Heart left ventricle (tissue), 16 donors: ENCODE results near the gene ZBTB7B. TPM values are rescaled to one million over a fixed set of nuclear protein-coding genes. Genes with fewer than 3 reads are reported as not detected.

Experiments
- ATAC-seq, 4 donors: fragments of 200-7000 bp; cut with Tn5 transposase; one replicate each; pipeline ENCODE4 v1.9.1; 2020 to 2022; ENCODE audit warnings: moderate library complexity in 4 of 4, mild to moderate bottlenecking in 3 of 4, moderate number of reproducible peaks in 1 of 4
- DNase-seq, 5 donors: peaks; one replicate each; pipeline ENCODE4 v3.0.0-alpha.2; 2020
- H3K27ac ChIP-seq, 12 donors: fragments of 200-600 bp; sonication (generic) in 4 of 12; one replicate each; pipeline versions ENCODE4 v1.5.0 to v1.8.0; 2016 to 2022; ENCODE audit warnings: mild to moderate bottlenecking in 2 of 12
- H3K27me3 ChIP-seq, 9 donors: fragments of 200-600 bp; sonication (generic) in 2 of 9; one replicate each; pipeline versions ENCODE4 v1.5.1 to v1.8.0; 2016 to 2022; ENCODE audit warnings: mild to moderate bottlenecking in 3 of 9
- H3K36me3 ChIP-seq, 9 donors: fragments of 200-600 bp; sonication (generic) in 2 of 9; one replicate each; pipeline versions ENCODE4 v1.5.0 to v1.8.0; 2018 to 2022; ENCODE audit warnings: mild to moderate bottlenecking in 2 of 9
- H3K4me1 ChIP-seq, 12 donors: fragments of 200-600 bp; sonication (generic) in 4 of 12; one replicate each; pipeline versions ENCODE4 v1.5.0 to v1.8.0; 2016 to 2022; ENCODE audit warnings: mild to moderate bottlenecking in 3 of 12
- H3K4me3 ChIP-seq, 12 donors: fragments of 200-600 bp; sonication (generic) in 4 of 12; one replicate each; pipeline versions ENCODE4 v1.5.0 to v1.8.0; 2017 to 2022; ENCODE audit warnings: mild to moderate bottlenecking in 9 of 12, moderate library complexity in 4 of 12
- H3K9me3 ChIP-seq, 12 donors: fragments of 200-600 bp; sonication (generic) in 4 of 12; one replicate each; pipeline versions ENCODE4 v1.5.0 to v1.8.0; 2016 to 2022; ENCODE audit warnings: mild to moderate bottlenecking in 1 of 12
- CTCF ChIP-seq, 12 donors: fragments of 200-600 bp; sonication (generic) in 4 of 12; IDR thresholded peaks; one replicate each; pipeline versions ENCODE4 v1.5.0 to v1.8.0; 2018 to 2022; ENCODE audit warnings: antibody characterized with exemption in 12 of 12, mild to moderate bottlenecking in 5 of 12
- POLR2A ChIP-seq, 2 donors: fragments of 450-650 bp; IDR thresholded peaks; one replicate each; pipeline ENCODE4 v1.6.1; 2017; ENCODE audit warnings: antibody characterized with exemption in 2 of 2, mild to moderate bottlenecking in 2 of 2, moderate library complexity in 2 of 2
- WGBS, 4 donors: extraction: QIAGEN DNeasy Blood & Tissue Kit in 2 of 4; methylation state at CpG; one replicate each; pipeline versions ENCODE4 v1.1.5 to v1.1.7; 2013 to 2018; 5-methylcytosine and 5-hydroxymethylcytosine counted together
- intact Hi-C, 10 donors: fragments of 100-400 bp; cut with DNase I; formaldehyde crosslinking; loops; one replicate each; pipeline versions ENCODE4 v1.11.1 to v1.14.2; 2022
- polyA plus RNA-seq, 2 donors: library from polyadenylated mRNA; stranded (reverse); fragments of 200-250 nt; gene quantifications; one replicate each; pipeline ENCODE4 v1.2.3, GENCODE V29; 2013
- total RNA-seq, 9 donors: library from RNA; depleted of rRNA in 2 of 9; stranded (reverse); fragments of >200 nt in 2 of 9; fragmentation: NEBNext Ultra II Directional in 3 of 9; extraction: Animal tissue kit (Norgen Biotek cat#: 25700) in 3 of 9; gene quantifications; one replicate each; pipeline versions ENCODE4 v1.1.0 to v1.2.4, GENCODE V29; 2016 to 2023
- donor health status: ischemic (EF 13 %, LVEDD 7.1; RV severe dilation, severe dysfunction).
- donor health status: healthy with polysubstance abuse.
- donor health status: DM: no; HTN: yes; CAD: no.
- donor health status: DM: no; HTN: no; CAD: no.
- donor health status: ischemic (EF 25% LVEDD 6.9; RV normal size, moderate dysfunction).
- donor health status: ischemic (EF 25% LVEDD 5.7; RV mildly dilated, moderate dysfunction).
- donor health status: healthy.
- donor health status: DM: yes; HTN: yes; CAD: no.
- donor health status: ischemic (EF 35%, LVEDD 5.7; RV mildly dilated, moderate dysfunction).
- donor health status: nonischemic (EF 11% LVEDD 7.7; RV severe dilation, severe dysfunction).
- donor health status: DM: yes; HTN: yes; CAD: no.
- donor health status: PGD.
- donor health status: ischemic (EF 29% LVEDD 5.4; RV normal size, mild dysfunction).
- donor health status: nonischemic (EF 23%, LVEDD 6.1; RV moderate dilation, normal function).

Gene ZBTB7B
- total and polyA plus RNA-seq, 11 donors: 29.5 to 103 (median 46.6) TPM

GRCh38 chr1:155053531-155054105 is 51.0 kb downstream of the ZBTB7B start:
- Histone ChIP-seq H3K27ac (peak overlapping the region; percentile 0 to 98 (median 68)), H3K27me3 (no peaks in the 10 kb centered on the region), H3K9me3 (no peaks in the 10 kb centered on the region), H3K4me3 (peak overlapping the region in 8 of 12 donors; percentile 15 to 97 (median 84)), H3K4me1 (peaks cover 0 to 48% (median 23%) of the 10 kb centered on the region in 12 donors), H3K36me3 (peaks cover 0 to 54% (median 51%) of the 10 kb centered on the region in 9 donors)
- WGBS, 4 donors: 65 to 78% (median 76%) methylated on average over 7 of the region's 7 CpGs
- no peak for DNase-seq
- no peak for ATAC-seq
- intact Hi-C loops: loop anchor here in 6 of 10 donors (5.0 to 10.0 kb wide), 5 partner anchors 36 to 99 kb away; partner anchors contain the start of genes ZBTB7B (in 4 of the 6), CKS1B (in 1 of the 6), PBXIP1 (in 1 of the 6) and PYGO2 (in 1 of the 6)
- TF ChIP-seq POLR2A (IDR thresholded peaks at IDR 0.05) (no peak), CTCF (IDR thresholded peaks at IDR 0.05) (no peak)

GRCh38 chr1:155057104-155057503 is 54.5 kb downstream of the ZBTB7B start:
- Histone ChIP-seq H3K36me3 (peaks cover 0 to 87% (median 74%) of the 10 kb centered on the region in 9 donors), H3K9me3 (no peaks in the 10 kb centered on the region), H3K27ac (no peak overlapping the region), H3K4me3 (no peak overlapping the region), H3K27me3 (no peaks in the 10 kb centered on the region), H3K4me1 (peaks cover 0 to 42% (median 21%) of the 10 kb centered on the region in 12 donors)
- ATAC-seq (no peak), DNase-seq (no peak)
- WGBS, 4 donors: 94 to 100% (median 98%) methylated on average over 1 to 8 of the region's 8 CpGs
- intact Hi-C loops: loop anchor here in 2 of 10 donors (5.0 to 10.0 kb wide), 2 partner anchors 90 to 102 kb away; partner anchors contain the start of gene PBXIP1 (in 1 of the 2)
- TF ChIP-seq POLR2A (IDR thresholded peaks at IDR 0.05) (no peak), CTCF (IDR thresholded peaks at IDR 0.05) (no peak)

GRCh38 chr1:155057788-155058211 is 55.2 kb downstream of the ZBTB7B start:
- Histone ChIP-seq H3K27ac (no peak overlapping the region), H3K4me1 (peaks cover 0 to 43% (median 27%) of the 10 kb centered on the region in 12 donors), H3K9me3 (no peaks in the 10 kb centered on the region), H3K36me3 (peaks cover 0 to 89% (median 76%) of the 10 kb centered on the region in 9 donors), H3K4me3 (no peak overlapping the region), H3K27me3 (no peaks in the 10 kb centered on the region)
- TF ChIP-seq CTCF (IDR thresholded peaks at IDR 0.05): no peak
- TF ChIP-seq POLR2A (IDR thresholded peaks at IDR 0.05): no peak
- 94 to 97% (median 96%) methylated on average over 10 to 13 of the region's 13 CpGs for WGBS, 4 donors
- ATAC-seq: no peak
- intact Hi-C loops: loop anchor here in 2 of 10 donors (5.0 to 10.0 kb wide), 2 partner anchors 90 to 103 kb away; partner anchors contain the start of gene PBXIP1 (in 1 of the 2)
- no peak for DNase-seq

- TF ChIP-seq CTCF (IDR thresholded peaks at IDR 0.05): no peak
- TF ChIP-seq POLR2A (IDR thresholded peaks at IDR 0.05): no peak
Measured at GRCh38 chr1:155060736-155061135, 58.1 kb downstream of the ZBTB7B start.

More at GRCh38 chr1:155060736-155061135, 58.1 kb downstream of the ZBTB7B start:
- Histone ChIP-seq H3K27me3 (no peaks in the 10 kb centered on the region), H3K4me1 (peaks cover 0 to 48% (median 25%) of the 10 kb centered on the region in 12 donors), H3K4me3 (no peak overlapping the region), H3K9me3 (no peaks in the 10 kb centered on the region), H3K27ac (no peak overlapping the region), H3K36me3 (peaks cover 0 to 65% (median 54%) of the 10 kb centered on the region in 9 donors)
- DNase-seq: no peak
- intact Hi-C loops: loop anchor here in 6 of 10 donors (1.0 to 5.0 kb wide), 6 partner anchors 15 to 578 kb away; partner anchors contain the start of genes PYGO2 (in 3 of the 6) and PBXIP1 (in 2 of the 6)
- ATAC-seq: no peak
- WGBS, 4 donors: 63 to 85% (median 78%) methylated on average over 6 to 8 of the region's 8 CpGs
